ENCODE results near the gene CNKSR1.

DNA sequence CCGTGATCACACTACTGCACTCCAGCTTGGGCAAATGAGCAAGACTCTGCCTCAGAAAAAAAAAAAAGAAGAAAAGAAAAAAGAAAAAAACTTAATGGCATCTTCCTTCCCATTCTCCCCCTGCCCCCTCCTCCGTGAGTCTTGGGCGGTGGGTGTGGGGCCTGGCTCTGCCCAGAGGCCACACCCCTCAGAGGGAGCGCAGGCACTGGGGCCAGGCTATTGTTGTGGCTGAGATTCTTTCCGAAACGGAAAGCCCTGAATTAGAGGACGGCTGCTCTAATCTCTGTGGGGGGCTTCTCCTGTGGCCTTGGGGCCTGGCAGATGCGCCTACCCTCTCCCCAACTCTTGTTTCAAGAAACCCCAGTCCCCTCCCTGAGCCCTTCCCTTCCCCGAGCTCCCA is 22.5 kb upstream of the CNKSR1 start:
- TF ChIP-seq, protein P1, sequence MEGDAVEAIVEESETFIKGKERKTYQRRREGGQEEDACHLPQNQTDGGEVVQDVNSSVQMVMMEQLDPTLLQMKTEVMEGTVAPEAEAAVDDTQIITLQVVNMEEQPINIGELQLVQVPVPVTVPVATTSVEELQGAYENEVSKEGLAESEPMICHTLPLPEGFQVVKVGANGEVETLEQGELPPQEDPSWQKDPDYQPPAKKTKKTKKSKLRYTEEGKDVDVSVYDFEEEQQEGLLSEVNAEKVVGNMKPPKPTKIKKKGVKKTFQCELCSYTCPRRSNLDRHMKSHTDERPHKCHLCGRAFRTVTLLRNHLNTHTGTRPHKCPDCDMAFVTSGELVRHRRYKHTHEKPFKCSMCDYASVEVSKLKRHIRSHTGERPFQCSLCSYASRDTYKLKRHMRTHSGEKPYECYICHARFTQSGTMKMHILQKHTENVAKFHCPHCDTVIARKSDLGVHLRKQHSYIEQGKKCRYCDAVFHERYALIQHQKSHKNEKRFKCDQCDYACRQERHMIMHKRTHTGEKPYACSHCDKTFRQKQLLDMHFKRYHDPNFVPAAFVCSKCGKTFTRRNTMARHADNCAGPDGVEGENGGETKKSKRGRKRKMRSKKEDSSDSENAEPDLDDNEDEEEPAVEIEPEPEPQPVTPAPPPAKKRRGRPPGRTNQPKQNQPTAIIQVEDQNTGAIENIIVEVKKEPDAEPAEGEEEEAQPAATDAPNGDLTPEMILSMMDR (conservative IDR thresholded peaks at IDR 0.05 in 1 of 2, IDR thresholded peaks at IDR 0.05 in 1 of 2; ENCODE audit: low read depth in 1 of 2, low read length in 2 of 2), result no peak
- no peak for TF ChIP-seq EZH2 (IDR thresholded peaks at IDR 0.05; ENCODE audit: low read length, missing control alignments)

All from fibroblast of lung (primary cell).